NCI-H2171 (cell line): Measurements from ENCODE around the gene ATP13A2.
"Not testable (repeated sequence)": the region's sequence is repeated elsewhere in the genome, so short reads cannot be mapped to it uniquely, and the experiment has no call there.

ENCODE experiments used
- DNase-seq: peaks from one replicate; lab custom pipeline; 2025; lab: John Stamatoyannopoulos, UW

ATP13A2 gene

DNA sequence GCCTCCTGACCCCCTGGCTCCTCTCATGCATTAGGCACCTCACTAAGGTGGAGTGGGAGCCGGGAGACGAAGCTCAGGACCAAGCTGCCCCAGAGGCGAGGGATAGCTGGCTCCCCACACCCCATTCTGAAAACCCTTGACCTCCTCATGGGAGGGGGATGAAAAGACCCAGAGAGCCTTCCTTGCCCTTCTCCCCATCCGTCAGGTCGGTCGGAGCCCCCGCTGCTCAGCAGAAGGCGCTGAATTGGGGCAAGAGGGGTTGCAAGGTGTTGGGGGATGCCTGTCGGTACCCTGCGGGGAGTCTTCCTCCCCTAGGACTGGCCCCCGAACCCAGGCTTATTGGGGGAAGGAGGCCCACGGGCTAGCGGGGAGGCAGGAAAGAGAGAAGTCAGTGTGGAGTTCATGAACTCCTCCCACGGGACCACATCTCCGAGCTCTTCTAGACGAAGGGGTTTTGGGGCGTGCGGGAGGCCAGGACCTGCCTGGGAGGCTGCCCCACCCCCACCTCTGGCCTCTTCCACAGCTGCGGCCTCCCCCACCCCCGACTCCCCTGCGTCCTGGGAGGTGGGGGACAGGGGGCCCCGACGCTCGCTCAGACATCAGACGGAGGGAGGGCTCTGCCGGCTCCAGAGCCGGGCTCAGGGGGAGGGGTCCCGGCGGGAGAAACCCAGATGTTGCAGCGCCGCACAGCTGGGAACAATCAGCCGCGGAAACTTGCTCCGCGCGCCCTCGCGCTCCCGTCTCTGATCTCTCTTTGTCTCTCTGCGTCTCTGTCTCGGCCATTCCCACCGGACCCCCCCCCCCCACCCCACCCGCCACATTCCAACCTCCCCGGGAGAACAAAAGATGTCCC lies 32.0 kb downstream of the ATP13A2 start:
- DNase-seq: no peak

DNA sequence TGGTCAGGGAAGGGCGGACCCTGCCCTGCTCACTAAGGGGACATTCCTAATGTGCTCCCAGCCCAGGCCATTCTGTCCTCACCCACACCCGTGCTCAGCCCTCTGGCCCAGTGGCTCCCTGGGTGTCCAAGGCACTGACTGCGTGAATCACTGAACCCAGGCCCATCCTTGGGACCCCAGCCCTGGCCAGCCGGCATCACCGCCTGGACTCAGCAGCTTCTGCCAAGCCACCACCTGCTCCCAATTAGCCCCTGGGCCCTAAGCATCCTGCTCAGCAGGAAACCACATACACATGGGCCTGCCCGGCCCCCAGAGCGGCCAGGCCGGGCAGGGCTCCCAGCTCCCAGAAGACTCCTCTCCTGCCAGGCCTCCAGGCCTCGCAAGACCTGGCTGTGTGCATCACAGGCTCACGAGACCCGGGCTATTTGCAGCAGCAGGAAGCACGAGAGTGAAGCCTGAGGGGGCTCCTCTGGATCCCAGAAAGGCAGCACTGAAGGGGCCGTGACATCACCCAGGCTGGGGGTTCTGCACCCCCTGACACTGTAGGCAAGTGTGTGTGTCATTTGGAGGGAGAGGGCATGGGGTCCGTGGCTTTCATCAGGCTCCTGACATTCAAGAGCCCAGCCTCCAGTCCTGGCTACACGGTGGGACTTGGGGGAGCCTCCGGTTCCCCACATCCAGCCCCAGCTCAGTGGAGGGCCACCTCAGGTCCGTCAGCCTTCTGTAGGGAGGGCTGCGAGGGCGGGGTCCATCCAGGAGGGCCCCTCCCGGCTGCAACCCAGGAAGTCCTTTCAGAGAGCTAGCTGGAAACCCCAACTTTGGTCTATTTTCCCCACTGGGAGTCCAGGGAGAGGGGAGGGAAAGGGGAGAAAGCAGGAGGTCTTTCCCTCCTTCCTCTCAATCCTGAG lies 32.9 kb downstream of the ATP13A2 start:
- DNase-seq: no peak

DNA sequence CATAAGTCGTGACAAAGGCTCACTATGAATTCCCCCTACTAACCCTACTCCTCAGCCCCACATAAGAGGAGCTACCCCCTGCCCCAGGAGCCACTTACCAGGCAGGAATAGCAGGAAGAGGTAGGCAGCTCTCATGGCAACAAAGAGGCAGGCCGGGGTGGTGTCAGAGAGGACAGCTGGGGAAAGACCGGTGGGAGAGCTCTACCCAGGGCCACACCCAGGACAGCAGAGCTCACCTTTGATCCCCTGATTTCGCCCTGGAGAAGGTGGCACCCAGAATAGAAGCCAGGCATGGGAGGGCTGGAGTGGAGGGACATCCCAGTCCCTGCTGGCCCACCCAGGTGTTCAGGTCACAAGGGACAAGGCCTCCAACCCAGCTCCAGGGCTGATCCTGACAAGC lies 33.6 kb downstream of the ATP13A2 start:
- DNase-seq: no peak

DNA sequence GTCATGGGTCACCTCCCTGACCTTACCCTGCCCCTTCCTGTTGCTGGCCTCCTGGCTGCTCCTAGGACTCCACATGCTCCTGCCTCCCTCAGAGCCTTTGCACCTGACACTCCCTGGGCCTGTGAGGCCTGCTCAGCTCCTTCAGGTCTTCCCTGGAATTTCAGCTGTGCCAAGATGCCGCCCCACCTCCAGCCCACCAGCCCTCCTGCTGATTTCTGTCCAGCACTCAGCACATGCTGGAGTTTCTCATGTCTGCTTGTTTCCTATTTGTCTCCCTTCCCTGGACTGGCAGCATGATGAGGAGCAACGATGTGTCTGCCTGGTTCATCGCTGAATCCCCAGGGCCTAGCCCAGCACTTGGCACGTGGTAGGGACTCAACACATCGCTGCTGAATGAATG lies 34.4 kb downstream of the ATP13A2 start:
- no peak for DNase-seq

DNA sequence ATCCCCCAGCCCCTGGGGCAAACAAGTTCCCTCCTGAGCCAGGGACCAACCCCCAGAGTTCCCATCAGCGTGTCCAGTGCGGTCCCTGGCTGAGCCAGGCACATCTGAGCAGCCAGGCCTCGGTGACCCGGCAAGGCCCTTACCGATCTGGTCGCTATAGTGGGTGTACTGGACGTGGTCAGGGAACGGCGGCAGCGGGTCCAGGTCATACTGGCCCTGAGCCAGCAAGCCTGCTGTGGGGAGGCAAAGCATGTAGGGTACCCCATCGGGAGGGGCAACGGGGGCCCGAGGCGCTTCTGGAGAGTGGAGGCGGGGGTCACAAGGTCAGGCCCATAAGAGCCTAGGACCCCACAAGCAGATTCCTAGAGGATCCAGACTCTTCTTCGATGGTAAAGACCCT lies 34.8 kb downstream of the ATP13A2 start:
- DNase-seq: no peak

GRCh38 chr1:16975838-16976237 lies 35.9 kb downstream of the ATP13A2 start:
- DNase-seq: no peak

DNA sequence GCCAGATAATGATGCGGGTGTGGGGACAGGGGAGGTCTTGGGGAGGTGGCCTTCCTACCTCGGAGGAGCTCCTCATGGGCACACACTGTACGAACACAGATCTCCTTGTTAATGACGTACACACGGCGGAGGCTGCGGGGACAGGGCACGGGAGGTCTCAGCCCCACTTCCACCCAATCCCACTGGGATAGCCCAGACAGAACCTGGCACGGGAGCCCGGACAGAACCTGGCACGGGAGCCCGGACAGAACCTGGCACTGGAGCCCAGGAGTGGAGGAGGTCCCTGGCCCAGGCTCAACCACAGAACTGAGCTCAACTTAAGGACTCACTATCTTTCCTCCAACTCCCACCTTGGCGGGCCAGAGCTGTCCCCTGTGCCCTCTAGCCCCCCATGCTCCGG lies 36.5 kb downstream of the ATP13A2 start:
- no peak for DNase-seq

GRCh38 chr1:16973215-16973614 lies 38.5 kb downstream of the ATP13A2 start:
- no peak for DNase-seq

- no peak for DNase-seq
Observed at GRCh38 chr1:16972189-16972895, 39.4 kb downstream of the ATP13A2 start.

GRCh38 chr1:16971341-16972188 lies 40.2 kb downstream of the ATP13A2 start:
- DNase-seq: peak; percentile 63

- no peak for DNase-seq
Observed at GRCh38 chr1:16970132-16970910, 41.4 kb downstream of the ATP13A2 start.

- DNase-seq: no peak
Observed at GRCh38 chr1:16969651-16970050, 42.1 kb downstream of the ATP13A2 start.

- no peak for DNase-seq
Observed at GRCh38 chr1:16969057-16969611, 42.6 kb downstream of the ATP13A2 start.

- no peak for DNase-seq
Observed at GRCh38 chr1:16968372-16968771, 43.4 kb downstream of the ATP13A2 start.

DNA sequence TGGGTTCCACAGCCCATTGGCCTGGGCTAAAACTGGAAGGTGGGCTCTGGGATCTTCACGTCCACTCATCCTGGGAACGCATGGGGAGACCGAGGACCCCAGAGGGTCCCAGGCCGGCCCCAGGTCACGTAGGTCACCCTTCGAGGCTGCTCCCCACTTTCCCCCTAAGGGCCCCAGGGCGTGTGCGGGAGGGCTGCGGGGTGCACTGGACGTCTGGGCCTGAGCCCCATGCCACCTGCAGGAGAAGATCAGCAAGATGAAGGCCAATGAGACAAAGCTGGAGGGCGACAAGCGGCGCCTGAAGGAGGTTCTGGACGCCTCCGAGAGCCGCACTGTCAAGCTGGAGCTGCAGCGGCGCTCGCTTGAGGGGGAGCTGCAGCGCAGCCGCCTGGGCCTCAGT lies 43.8 kb downstream of the ATP13A2 start:
- DNase-seq: no peak

DNA sequence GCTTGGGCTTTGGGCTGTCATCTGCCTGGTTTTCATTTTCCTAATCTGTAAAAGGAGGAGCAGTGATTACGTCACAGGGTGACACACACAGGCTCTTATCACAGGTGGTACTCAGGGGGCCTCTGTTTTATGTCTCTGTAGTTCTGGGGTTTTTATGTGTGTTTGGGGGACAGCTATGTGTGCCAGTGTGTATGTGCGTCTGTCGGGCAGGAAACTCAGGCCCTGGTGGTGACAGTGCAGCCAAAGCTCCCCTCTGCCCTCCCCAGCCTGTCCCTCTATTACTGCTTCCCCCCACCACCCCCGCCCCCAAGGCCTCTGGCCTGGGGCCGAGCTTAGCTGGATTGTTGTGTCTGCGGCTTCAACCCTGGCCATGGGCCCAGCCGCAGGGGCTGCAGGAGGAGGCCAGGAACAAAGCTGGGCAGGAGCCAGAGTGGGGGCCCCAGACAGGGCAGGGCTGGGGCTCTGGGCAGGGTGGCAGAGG lies 44.6 kb downstream of the ATP13A2 start:
- no peak for DNase-seq

GRCh38 chr1:16966282-16966681 lies 45.4 kb downstream of the ATP13A2 start:
- DNase-seq: no peak

DNA sequence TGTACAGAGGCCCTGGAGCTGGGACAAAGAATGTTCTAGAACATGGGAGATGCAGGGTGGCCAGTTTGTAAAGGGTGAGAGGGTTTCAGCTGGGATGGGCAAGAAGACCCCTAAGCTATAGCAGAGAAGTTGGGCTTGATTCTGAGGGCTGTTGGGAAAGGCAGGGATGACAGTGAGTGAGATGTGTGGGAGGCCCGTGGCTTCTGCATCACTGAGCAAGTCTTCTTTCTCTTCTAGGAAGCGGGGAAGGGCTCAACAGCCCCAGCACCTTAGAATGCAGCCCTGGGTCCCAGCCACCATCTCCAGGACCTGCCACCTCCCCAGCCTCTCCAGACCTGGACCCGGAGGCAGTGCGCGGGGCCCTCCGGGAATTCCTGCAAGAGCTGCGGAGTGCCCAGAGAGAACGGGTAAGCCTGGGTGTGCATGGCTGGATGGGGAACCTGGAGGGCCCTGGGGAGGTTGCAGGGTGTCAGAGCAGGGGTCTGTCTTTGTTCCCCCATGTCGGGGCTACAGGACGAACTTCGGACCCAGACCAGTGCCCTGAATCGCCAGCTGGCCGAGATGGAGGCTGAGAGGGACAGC lies 46.2 kb downstream of the ATP13A2 start:
- no peak for DNase-seq

- not testable (repeated sequence) for DNase-seq
Observed at GRCh38 chr1:16964169-16964568, 47.6 kb downstream of the ATP13A2 start.
